ENCODE measurements around the gene SPTLC3. TPM values are rescaled to one million over a fixed set of nuclear protein-coding genes. Genes with fewer than 3 reads are reported as not detected.

SPTLC3 gene
- total and polyA plus RNA-seq, 2 experiments from 2014 or later = 0.52 to 0.66 TPM

DNA sequence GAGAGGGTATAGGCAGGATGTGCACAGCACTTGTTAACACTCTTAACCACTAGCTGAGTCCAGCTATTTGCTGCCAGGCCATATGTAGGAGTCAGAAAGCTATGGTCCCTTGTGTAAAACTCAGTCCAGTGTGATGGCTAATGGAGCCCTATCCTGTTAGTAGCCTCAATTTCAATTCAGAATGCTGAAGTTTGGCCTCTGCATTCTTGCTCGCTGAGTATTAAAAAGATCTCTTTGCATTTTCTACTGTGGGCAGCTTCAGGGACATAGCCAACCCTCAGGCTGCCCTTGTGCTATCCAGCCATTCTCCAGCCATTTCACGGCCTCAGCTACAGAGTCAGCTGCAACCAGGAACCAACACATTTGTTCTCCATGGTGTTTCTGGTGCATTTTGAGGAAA is 92.5 kb downstream of the SPTLC3 start:
- Histone ChIP-seq H3F3A (replicated peaks; ENCODE audit: low read depth) (no peaks in the 10 kb centered on the region), H2AFZ (no peak overlapping the region), H3K4me1 (ENCODE audit: insufficient read depth) (peaks cover 13% of the 10 kb centered on the region; the same call in 1 of the 2 replicates), H3K9me2 (ENCODE audit: insufficient read depth) (no peaks in the 10 kb centered on the region), H3K4me3 (no peak overlapping the region), H4K20me1 (replicated peaks; ENCODE audit: insufficient read depth) (no peaks in the 10 kb centered on the region), H3K4me2 (no peak overlapping the region), H3K36me3 (ENCODE audit: insufficient read depth) (no peaks in the 10 kb centered on the region), H3K27ac (ENCODE audit: low read depth) (no peak overlapping the region), H3K79me2 (replicated peaks; ENCODE audit: insufficient read depth) (no peaks in the 10 kb centered on the region), H3K27me3 (ENCODE audit: insufficient read depth) (no peaks in the 10 kb centered on the region)
- Mint-ChIP-seq H3K27ac (no peak overlapping the region), H3K9me3 (no peaks in the 10 kb centered on the region), H3K4me1 (peaks cover 23% of the 10 kb centered on the region), H3K27me3 (ENCODE audit: insufficient read depth, low read depth, poor library complexity) (no peaks in the 10 kb centered on the region), H3K36me3 (ENCODE audit: low read depth) (no peaks in the 10 kb centered on the region), H3K4me3 (no peak overlapping the region)
- DNase-seq (ENCODE audit: low spot score) (no peak), ATAC-seq (no peak)
- no peak for TF ChIP-seq NANOG (IDR thresholded peaks at IDR 0.05; ENCODE audit: borderline replicate concordance)
- TF ChIP-seq, protein P1, sequence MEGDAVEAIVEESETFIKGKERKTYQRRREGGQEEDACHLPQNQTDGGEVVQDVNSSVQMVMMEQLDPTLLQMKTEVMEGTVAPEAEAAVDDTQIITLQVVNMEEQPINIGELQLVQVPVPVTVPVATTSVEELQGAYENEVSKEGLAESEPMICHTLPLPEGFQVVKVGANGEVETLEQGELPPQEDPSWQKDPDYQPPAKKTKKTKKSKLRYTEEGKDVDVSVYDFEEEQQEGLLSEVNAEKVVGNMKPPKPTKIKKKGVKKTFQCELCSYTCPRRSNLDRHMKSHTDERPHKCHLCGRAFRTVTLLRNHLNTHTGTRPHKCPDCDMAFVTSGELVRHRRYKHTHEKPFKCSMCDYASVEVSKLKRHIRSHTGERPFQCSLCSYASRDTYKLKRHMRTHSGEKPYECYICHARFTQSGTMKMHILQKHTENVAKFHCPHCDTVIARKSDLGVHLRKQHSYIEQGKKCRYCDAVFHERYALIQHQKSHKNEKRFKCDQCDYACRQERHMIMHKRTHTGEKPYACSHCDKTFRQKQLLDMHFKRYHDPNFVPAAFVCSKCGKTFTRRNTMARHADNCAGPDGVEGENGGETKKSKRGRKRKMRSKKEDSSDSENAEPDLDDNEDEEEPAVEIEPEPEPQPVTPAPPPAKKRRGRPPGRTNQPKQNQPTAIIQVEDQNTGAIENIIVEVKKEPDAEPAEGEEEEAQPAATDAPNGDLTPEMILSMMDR (conservative IDR thresholded peaks at IDR 0.05; ENCODE audit: low read depth in 2 of 2) = no peak
- TF ChIP-seq STAT1 (IDR thresholded peaks at IDR 0.05; ENCODE audit: unreplicated experiment) = no peak
- TF ChIP-seq ZNF114 (CRISPR knock-in tag; IDR thresholded peaks at IDR 0.05) = no peak
- no peak for TF ChIP-seq POLR2AphosphoS5 (IDR thresholded peaks at IDR 0.05; ENCODE audit: low read depth)
- TF ChIP-seq, protein P2, sequence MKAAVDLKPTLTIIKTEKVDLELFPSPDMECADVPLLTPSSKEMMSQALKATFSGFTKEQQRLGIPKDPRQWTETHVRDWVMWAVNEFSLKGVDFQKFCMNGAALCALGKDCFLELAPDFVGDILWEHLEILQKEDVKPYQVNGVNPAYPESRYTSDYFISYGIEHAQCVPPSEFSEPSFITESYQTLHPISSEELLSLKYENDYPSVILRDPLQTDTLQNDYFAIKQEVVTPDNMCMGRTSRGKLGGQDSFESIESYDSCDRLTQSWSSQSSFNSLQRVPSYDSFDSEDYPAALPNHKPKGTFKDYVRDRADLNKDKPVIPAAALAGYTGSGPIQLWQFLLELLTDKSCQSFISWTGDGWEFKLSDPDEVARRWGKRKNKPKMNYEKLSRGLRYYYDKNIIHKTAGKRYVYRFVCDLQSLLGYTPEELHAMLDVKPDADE (IDR thresholded peaks at IDR 0.05) = no peak
- TF ChIP-seq EZH2 (IDR thresholded peaks at IDR 0.05; ENCODE audit: low read depth, unreplicated experiment) = no peak
- no peak for TF ChIP-seq CREB1 (CRISPR knock-in tag; IDR thresholded peaks at IDR 0.05; ENCODE audit: low read depth)
- no peak for TF ChIP-seq JUNB (IDR thresholded peaks at IDR 0.05; ENCODE audit: unreplicated experiment)
- no peak for TF ChIP-seq ZNF331 (CRISPR knock-in tag; IDR thresholded peaks at IDR 0.05; ENCODE audit: low read depth)
- TF ChIP-seq, protein P3, sequence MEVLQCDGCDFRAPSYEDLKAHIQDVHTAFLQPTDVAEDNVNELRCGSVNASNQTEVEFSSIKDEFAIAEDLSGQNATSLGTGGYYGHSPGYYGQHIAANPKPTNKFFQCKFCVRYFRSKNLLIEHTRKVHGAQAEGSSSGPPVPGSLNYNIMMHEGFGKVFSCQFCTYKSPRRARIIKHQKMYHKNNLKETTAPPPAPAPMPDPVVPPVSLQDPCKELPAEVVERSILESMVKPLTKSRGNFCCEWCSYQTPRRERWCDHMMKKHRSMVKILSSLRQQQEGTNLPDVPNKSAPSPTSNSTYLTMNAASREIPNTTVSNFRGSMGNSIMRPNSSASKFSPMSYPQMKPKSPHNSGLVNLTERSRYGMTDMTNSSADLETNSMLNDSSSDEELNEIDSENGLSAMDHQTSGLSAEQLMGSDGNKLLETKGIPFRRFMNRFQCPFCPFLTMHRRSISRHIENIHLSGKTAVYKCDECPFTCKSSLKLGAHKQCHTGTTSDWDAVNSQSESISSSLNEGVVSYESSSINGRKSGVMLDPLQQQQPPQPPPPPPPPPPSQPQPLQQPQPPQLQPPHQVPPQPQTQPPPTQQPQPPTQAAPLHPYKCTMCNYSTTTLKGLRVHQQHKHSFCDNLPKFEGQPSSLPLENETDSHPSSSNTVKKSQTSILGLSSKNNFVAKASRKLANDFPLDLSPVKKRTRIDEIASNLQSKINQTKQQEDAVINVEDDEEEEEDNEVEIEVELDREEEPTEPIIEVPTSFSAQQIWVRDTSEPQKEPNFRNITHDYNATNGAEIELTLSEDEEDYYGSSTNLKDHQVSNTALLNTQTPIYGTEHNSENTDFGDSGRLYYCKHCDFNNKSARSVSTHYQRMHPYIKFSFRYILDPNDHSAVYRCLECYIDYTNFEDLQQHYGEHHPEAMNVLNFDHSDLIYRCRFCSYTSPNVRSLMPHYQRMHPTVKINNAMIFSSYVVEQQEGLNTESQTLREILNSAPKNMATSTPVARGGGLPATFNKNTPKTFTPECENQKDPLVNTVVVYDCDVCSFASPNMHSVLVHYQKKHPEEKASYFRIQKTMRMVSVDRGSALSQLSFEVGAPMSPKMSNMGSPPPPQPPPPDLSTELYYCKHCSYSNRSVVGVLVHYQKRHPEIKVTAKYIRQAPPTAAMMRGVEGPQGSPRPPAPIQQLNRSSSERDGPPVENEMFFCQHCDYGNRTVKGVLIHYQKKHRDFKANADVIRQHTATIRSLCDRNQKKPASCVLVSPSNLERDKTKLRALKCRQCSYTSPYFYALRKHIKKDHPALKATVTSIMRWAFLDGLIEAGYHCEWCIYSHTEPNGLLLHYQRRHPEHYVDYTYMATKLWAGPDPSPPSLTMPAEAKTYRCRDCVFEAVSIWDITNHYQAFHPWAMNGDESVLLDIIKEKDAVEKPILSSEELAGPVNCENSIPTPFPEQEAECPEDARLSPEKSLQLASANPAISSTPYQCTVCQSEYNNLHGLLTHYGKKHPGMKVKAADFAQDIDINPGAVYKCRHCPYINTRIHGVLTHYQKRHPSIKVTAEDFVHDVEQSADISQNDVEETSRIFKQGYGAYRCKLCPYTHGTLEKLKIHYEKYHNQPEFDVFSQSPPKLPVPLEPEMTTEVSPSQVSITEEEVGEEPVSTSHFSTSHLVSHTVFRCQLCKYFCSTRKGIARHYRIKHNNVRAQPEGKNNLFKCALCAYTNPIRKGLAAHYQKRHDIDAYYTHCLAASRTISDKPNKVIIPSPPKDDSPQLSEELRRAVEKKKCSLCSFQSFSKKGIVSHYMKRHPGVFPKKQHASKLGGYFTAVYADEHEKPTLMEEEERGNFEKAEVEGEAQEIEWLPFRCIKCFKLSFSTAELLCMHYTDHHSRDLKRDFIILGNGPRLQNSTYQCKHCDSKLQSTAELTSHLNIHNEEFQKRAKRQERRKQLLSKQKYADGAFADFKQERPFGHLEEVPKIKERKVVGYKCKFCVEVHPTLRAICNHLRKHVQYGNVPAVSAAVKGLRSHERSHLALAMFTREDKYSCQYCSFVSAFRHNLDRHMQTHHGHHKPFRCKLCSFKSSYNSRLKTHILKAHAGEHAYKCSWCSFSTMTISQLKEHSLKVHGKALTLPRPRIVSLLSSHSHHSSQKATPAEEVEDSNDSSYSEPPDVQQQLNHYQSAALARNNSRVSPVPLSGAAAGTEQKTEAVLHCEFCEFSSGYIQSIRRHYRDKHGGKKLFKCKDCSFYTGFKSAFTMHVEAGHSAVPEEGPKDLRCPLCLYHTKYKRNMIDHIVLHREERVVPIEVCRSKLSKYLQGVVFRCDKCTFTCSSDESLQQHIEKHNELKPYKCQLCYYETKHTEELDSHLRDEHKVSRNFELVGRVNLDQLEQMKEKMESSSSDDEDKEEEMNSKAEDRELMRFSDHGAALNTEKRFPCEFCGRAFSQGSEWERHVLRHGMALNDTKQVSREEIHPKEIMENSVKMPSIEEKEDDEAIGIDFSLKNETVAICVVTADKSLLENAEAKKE (CRISPR knock-in tag; IDR thresholded peaks at IDR 0.05) = no peak
- no peak for TF ChIP-seq EZH2phosphoT487 (IDR thresholded peaks at IDR 0.05; ENCODE audit: unreplicated experiment)
- TF ChIP-seq, protein P4, sequence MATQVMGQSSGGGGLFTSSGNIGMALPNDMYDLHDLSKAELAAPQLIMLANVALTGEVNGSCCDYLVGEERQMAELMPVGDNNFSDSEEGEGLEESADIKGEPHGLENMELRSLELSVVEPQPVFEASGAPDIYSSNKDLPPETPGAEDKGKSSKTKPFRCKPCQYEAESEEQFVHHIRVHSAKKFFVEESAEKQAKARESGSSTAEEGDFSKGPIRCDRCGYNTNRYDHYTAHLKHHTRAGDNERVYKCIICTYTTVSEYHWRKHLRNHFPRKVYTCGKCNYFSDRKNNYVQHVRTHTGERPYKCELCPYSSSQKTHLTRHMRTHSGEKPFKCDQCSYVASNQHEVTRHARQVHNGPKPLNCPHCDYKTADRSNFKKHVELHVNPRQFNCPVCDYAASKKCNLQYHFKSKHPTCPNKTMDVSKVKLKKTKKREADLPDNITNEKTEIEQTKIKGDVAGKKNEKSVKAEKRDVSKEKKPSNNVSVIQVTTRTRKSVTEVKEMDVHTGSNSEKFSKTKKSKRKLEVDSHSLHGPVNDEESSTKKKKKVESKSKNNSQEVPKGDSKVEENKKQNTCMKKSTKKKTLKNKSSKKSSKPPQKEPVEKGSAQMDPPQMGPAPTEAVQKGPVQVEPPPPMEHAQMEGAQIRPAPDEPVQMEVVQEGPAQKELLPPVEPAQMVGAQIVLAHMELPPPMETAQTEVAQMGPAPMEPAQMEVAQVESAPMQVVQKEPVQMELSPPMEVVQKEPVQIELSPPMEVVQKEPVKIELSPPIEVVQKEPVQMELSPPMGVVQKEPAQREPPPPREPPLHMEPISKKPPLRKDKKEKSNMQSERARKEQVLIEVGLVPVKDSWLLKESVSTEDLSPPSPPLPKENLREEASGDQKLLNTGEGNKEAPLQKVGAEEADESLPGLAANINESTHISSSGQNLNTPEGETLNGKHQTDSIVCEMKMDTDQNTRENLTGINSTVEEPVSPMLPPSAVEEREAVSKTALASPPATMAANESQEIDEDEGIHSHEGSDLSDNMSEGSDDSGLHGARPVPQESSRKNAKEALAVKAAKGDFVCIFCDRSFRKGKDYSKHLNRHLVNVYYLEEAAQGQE (IDR thresholded peaks at IDR 0.05; ENCODE audit: unreplicated experiment) = no peak
